Stomach (tissue), 9 donors: ENCODE results near the gene PUM2. TPM values are rescaled to one million over a fixed set of nuclear protein-coding genes. Genes with fewer than 3 reads are reported as not detected.
"Not testable (repeated sequence)": the region's sequence is repeated elsewhere in the genome, so short reads cannot be mapped to it uniquely, and the experiment has no call there.

Source experiments
- DNase-seq, 2 donors: peaks; one replicate each; pipeline versions ENCODE4 v3.0.0 to v3.0.0-alpha.2; 2013 to 2019
- H3K27ac ChIP-seq, 5 donors: fragments of 200-600 bp in 4 of 5; sonication (generic) in 4 of 5; one replicate each; pipeline ENCODE4 v1.5.1; 2013 to 2019; ENCODE audit warnings: mild to moderate bottlenecking in 1 of 5, moderate library complexity in 1 of 5
- H3K27me3 ChIP-seq, 3 donors: fragments of 200-600 bp; sonication (generic); one replicate each; pipeline ENCODE4 v1.5.1; 2017 to 2019; ENCODE audit warnings: mixed run types in 1 of 3
- H3K36me3 ChIP-seq, 4 donors: fragments of 200-600 bp; sonication (generic); 1 replicate in 3 of 4; 2 replicates in 1 of 4; pipeline ENCODE4 v1.5.1; 2016 to 2019
- H3K4me1 ChIP-seq, 4 donors: fragments of 200-600 bp; sonication (generic); one replicate each; pipeline ENCODE4 v1.5.1; 2016 to 2019
- H3K4me3 ChIP-seq, 4 donors: fragments of 200-600 bp; sonication (generic) in 3 of 4; one replicate each; pipeline ENCODE4 v1.5.1; 2016 to 2019; ENCODE audit warnings: mild to moderate bottlenecking in 1 of 4
- H3K9me3 ChIP-seq, 4 donors: fragments of 200-600 bp; sonication (generic); one replicate each; pipeline ENCODE4 v1.5.1; 2016 to 2019
- CTCF ChIP-seq, 7 experiments: fragments of 450-650 bp in 4 of 7; fragments of 200-600 bp in 3 of 7; sonication (generic) in 3 of 7; IDR thresholded peaks; one replicate each; pipeline ENCODE4 v1.5.1; 2016 to 2019; ENCODE audit warnings: antibody characterized with exemption in 7 of 7, control low read depth in 2 of 7, mild to moderate bottlenecking in 1 of 7
- EP300 ChIP-seq: sonication (generic); formaldehyde crosslinking; IDR thresholded peaks from one replicate; pipeline ENCODE4 v1.6.1; 2017; ENCODE audit warnings: antibody characterized with exemption
- POLR2A ChIP-seq, 4 donors: fragments of 450-650 bp; IDR thresholded peaks; one replicate each; pipeline ENCODE4 v1.6.1; 2016; ENCODE audit warnings: antibody characterized with exemption in 4 of 4, control low read depth in 2 of 4, mild to moderate bottlenecking in 1 of 4, moderate library complexity in 1 of 4
- POLR2AphosphoS5 ChIP-seq, 3 donors: sonication (generic); formaldehyde crosslinking; IDR thresholded peaks; one replicate each; pipeline ENCODE4 v1.6.1; 2016; ENCODE audit warnings: antibody characterized with exemption in 3 of 3
- whole genome bisulfite sequencing, 5 donors: extraction: QIAGEN DNeasy Blood & Tissue Kit in 3 of 5; methylation state at CpG; one replicate each; pipeline versions ENCODE4 v1.1.5 to v1.1.7; 2013 to 2018; 5-methylcytosine and 5-hydroxymethylcytosine counted together
- intact Hi-C: fragments of 100-400 bp; cut with DNase I; formaldehyde crosslinking; loops from one replicate; pipeline ENCODE4 v1.15.1; 2023; ENCODE audit warnings: low total_unique reads
- polyA plus RNA-seq, 3 donors: library from polyadenylated mRNA; stranded (reverse); fragments of 200-250 nt; gene quantifications; one replicate each; pipeline ENCODE4 v1.2.3, GENCODE V29; 2013
- total RNA-seq, 5 donors: library from RNA; depleted of rRNA; stranded (reverse); fragments of >200 nt; gene quantifications; one replicate each; pipeline versions ENCODE4 v1.1.0 to v1.2.3, GENCODE V29; 2014 to 2016
- donor health status: healthy with polysubstance abuse.
- donor health status: Bipolar disorder and iron deficiency.
- donor health status: healthy.

PUM2 gene
- total and polyA plus RNA-seq, 8 donors = 20.9 to 128 (median 39.7) TPM

GRCh38 chr2:20288642-20289340, 61.9 kb downstream of the PUM2 start:
- WGBS, 5 donors = 57 to 74% (median 64%) methylated on average over 7 of the region's 7 CpGs
- Histone ChIP-seq H3K27me3 (no peaks in the 10 kb centered on the region), H3K9me3 (no peaks in the 10 kb centered on the region), H3K4me3 (no peak overlapping the region), H3K27ac (peak overlapping the region in 1 of 5 donors; percentile 40), H3K36me3 (peaks cover 6 to 76% (median 72%) of the 10 kb centered on the region in 4 donors), H3K4me1 (peaks cover 0 to 29% (median 10%) of the 10 kb centered on the region in 4 donors)
- DNase-seq = peak in 1 of 2 donors; percentile 39
- intact Hi-C loops = no loop called here
- no peak for TF ChIP-seq POLR2AphosphoS5 (IDR thresholded peaks at IDR 0.05)
- no peak for TF ChIP-seq CTCF (IDR thresholded peaks at IDR 0.05)
- no peak for TF ChIP-seq EP300
- no peak for TF ChIP-seq POLR2A (IDR thresholded peaks at IDR 0.05)

- peak; percentile 74 to 89 for DNase-seq
- H3K4me1 ChIP-seq = peaks cover 0 to 21% (median 8%) of the 10 kb centered on the region in 4 donors
- TF ChIP-seq POLR2A (IDR thresholded peaks at IDR 0.05) (no peak), POLR2AphosphoS5 (IDR thresholded peaks at IDR 0.05) (no peak), EP300 (no peak), CTCF (IDR thresholded peaks at IDR 0.05) (no peak)
- peaks cover 0 to 75% (median 63%) of the 10 kb centered on the region in 4 donors for H3K36me3 ChIP-seq
- H3K9me3 ChIP-seq = no peaks in the 10 kb centered on the region
- intact Hi-C loops = no loop called here
- H3K27me3 ChIP-seq = no peaks in the 10 kb centered on the region
- 50 to 68% (median 59%) methylated on average over 3 of the region's 3 CpGs for WGBS, 5 donors
- H3K27ac ChIP-seq = no peak overlapping the region
- H3K4me3 ChIP-seq = no peak overlapping the region
These were observed 67.6 kb downstream of the PUM2 start for GRCh38 chr2:20282916-20283592.

GRCh38 chr2:20281876-20282275, 68.8 kb downstream of the PUM2 start:
- no peak overlapping the region for H3K27ac ChIP-seq
- no peak overlapping the region for H3K4me3 ChIP-seq
- no peak for DNase-seq
- TF ChIP-seq CTCF (IDR thresholded peaks at IDR 0.05) (no peak), EP300 (no peak), POLR2AphosphoS5 (IDR thresholded peaks at IDR 0.05) (no peak), POLR2A (IDR thresholded peaks at IDR 0.05) (no peak)
- H3K9me3 ChIP-seq = no peaks in the 10 kb centered on the region
- intact Hi-C loops = no loop called here
- no peaks in the 10 kb centered on the region for H3K27me3 ChIP-seq
- 52 to 66% (median 63%) methylated on average over 2 of the region's 2 CpGs for WGBS, 5 donors
- H3K4me1 ChIP-seq = peaks cover 0 to 17% (median 8%) of the 10 kb centered on the region in 4 donors
- peaks cover 0 to 80% (median 62%) of the 10 kb centered on the region in 4 donors for H3K36me3 ChIP-seq

GRCh38 chr2:20273042-20273441, 77.6 kb downstream of the PUM2 start:
- H3K27me3 ChIP-seq = no peaks in the 10 kb centered on the region
- 76 to 91% (median 87%) methylated on average over 4 of the region's 4 CpGs for WGBS, 5 donors
- H3K4me3 ChIP-seq = no peak overlapping the region
- DNase-seq = no peak
- TF ChIP-seq EP300 (no peak), POLR2A (IDR thresholded peaks at IDR 0.05) (no peak), POLR2AphosphoS5 (IDR thresholded peaks at IDR 0.05) (no peak), CTCF (IDR thresholded peaks at IDR 0.05) (no peak)
- no peak overlapping the region for H3K27ac ChIP-seq
- H3K4me1 ChIP-seq = no peaks in the 10 kb centered on the region
- H3K36me3 ChIP-seq = peaks cover 0 to 51% (median 37%) of the 10 kb centered on the region in 4 donors
- intact Hi-C loops = no loop called here
- H3K9me3 ChIP-seq = no peaks in the 10 kb centered on the region

GRCh38 chr2:20268317-20268716, 82.3 kb downstream of the PUM2 start:
- intact Hi-C loops, DNase-seq, H3K4me3 ChIP-seq, H3K4me1 ChIP-seq, H3K27me3 ChIP-seq, H3K27ac ChIP-seq, H3K9me3 ChIP-seq: not testable (repeated sequence)
- 88 to 99% (median 95%) methylated on average over 6 of the region's 6 CpGs for WGBS, 5 donors
- H3K36me3 ChIP-seq = peaks cover 0 to 52% (median 38%) of the 10 kb centered on the region in 4 donors
